ENCODE data around the gene SUPT6H.

SUPT6H gene

GRCh38 chr17:28743243-28744103 lies 81.5 kb downstream of the SUPT6H start, which contains the start of gene TRAF4 (continued):
- TF ChIP-seq MEIS1 (CRISPR knock-in tag; IDR thresholded peaks at IDR 0.05; ENCODE audit: borderline replicate concordance) = 0 out of 2 replicates have a peak, but pooled peaks have one; percentile 43
- TF ChIP-seq ZFP41 (tag by site-specific recombination; IDR thresholded peaks at IDR 0.05; ENCODE audit: borderline replicate concordance) = no peak
- TF ChIP-seq SCRT2 (tag by site-specific recombination; IDR thresholded peaks at IDR 0.05) = peak; percentile 64; the same call in 1 of the 2 replicates
- TF ChIP-seq CTCF (tag by site-specific recombination; IDR thresholded peaks at IDR 0.05) = 0 out of 2 replicates have a peak, but pooled peaks have one; percentile 3
- TF ChIP-seq ZNF560 (tag by site-specific recombination; IDR thresholded peaks at IDR 0.05; ENCODE audit: borderline replicate concordance) = no peak
- peak; percentile 68 for TF ChIP-seq ZNF423 (tag by site-specific recombination; IDR thresholded peaks at IDR 0.05)
- no peak for TF ChIP-seq ZNF704 (tag by site-specific recombination; IDR thresholded peaks at IDR 0.05)
- no peak; the same call in 1 of the 2 replicates for TF ChIP-seq ZNF558 (tag by site-specific recombination; IDR thresholded peaks at IDR 0.05)
- peak; percentile 28; the same call in 1 of the 2 replicates for TF ChIP-seq ZNF121 (tag by site-specific recombination; IDR thresholded peaks at IDR 0.05)
- no peak for TF ChIP-seq ZNF514 (tag by site-specific recombination; IDR thresholded peaks at IDR 0.05)
- TF ChIP-seq ZNF473 (tag by site-specific recombination; IDR thresholded peaks at IDR 0.05) = no peak
- no peak for TF ChIP-seq TRIM28 (IDR thresholded peaks at IDR 0.05; ENCODE audit: borderline replicate concordance, low read length)
- TF ChIP-seq ZNF768 (tag by site-specific recombination; IDR thresholded peaks at IDR 0.05) = no peak
- peak; percentile 93 for TF ChIP-seq IKZF3 (tag by site-specific recombination; IDR thresholded peaks at IDR 0.05)
- TF ChIP-seq, protein P1, sequence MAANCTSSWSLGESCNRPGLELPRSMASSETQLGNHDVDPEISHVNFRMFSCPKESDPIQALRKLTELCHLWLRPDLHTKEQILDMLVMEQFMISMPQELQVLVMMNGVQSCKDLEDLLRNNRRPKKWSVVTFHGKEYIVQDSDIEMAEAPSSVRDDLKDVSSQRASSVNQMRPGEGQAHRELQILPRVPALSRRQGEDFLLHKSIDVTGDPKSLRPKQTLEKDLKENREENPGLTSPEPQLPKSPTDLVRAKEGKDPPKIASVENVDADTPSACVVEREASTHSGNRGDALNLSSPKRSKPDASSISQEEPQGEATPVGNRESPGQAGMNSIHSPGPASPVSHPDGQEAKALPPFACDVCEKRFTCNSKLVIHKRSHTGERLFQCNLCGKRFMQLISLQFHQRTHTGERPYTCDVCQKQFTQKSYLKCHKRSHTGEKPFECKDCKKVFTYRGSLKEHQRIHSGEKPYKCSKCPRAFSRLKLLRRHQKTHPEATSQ (tag by site-specific recombination; IDR thresholded peaks at IDR 0.05) = no peak
- TF ChIP-seq ZNF335 (tag by site-specific recombination; conservative IDR thresholded peaks at IDR 0.05) = peak; percentile 78
- TF ChIP-seq ZNF433 (tag by site-specific recombination; IDR thresholded peaks at IDR 0.05; ENCODE audit: low read depth) = no peak
- TF ChIP-seq ZBTB49 (tag by site-specific recombination; IDR thresholded peaks at IDR 0.05; ENCODE audit: low read depth) = no peak
- TF ChIP-seq ZNF19 (tag by site-specific recombination; IDR thresholded peaks at IDR 0.05; ENCODE audit: low read depth) = no peak
- no peak for TF ChIP-seq ZNF837 (tag by site-specific recombination; IDR thresholded peaks at IDR 0.05)
- no peak for TF ChIP-seq ZNF133 (tag by site-specific recombination; IDR thresholded peaks at IDR 0.05)
- peak; percentile 18; the same call in 1 of the 2 replicates for TF ChIP-seq ZBTB7A (tag by site-specific recombination; IDR thresholded peaks at IDR 0.05; ENCODE audit: low read depth)
- TF ChIP-seq ZNF747 (tag by site-specific recombination; IDR thresholded peaks at IDR 0.05) = no peak
- TF ChIP-seq, protein P2, sequence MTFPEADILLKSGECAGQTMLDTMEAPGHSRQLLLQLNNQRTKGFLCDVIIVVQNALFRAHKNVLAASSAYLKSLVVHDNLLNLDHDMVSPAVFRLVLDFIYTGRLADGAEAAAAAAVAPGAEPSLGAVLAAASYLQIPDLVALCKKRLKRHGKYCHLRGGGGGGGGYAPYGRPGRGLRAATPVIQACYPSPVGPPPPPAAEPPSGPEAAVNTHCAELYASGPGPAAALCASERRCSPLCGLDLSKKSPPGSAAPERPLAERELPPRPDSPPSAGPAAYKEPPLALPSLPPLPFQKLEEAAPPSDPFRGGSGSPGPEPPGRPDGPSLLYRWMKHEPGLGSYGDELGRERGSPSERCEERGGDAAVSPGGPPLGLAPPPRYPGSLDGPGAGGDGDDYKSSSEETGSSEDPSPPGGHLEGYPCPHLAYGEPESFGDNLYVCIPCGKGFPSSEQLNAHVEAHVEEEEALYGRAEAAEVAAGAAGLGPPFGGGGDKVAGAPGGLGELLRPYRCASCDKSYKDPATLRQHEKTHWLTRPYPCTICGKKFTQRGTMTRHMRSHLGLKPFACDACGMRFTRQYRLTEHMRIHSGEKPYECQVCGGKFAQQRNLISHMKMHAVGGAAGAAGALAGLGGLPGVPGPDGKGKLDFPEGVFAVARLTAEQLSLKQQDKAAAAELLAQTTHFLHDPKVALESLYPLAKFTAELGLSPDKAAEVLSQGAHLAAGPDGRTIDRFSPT (tag by site-specific recombination; IDR thresholded peaks at IDR 0.05) = peak; percentile 18; the same call in 1 of the 2 replicates
- peak; percentile 68; the same call in 1 of the 2 replicates for TF ChIP-seq ZNF629 (tag by site-specific recombination; IDR thresholded peaks at IDR 0.05)
- no peak for TF ChIP-seq ZNF571 (tag by site-specific recombination; IDR thresholded peaks at IDR 0.05)
- peak; percentile 49 for TF ChIP-seq ZNF394 (tag by site-specific recombination; IDR thresholded peaks at IDR 0.05; ENCODE audit: borderline replicate concordance)
- no peak for TF ChIP-seq ZNF488 (tag by site-specific recombination; IDR thresholded peaks at IDR 0.05)
- TF ChIP-seq KLF7 (tag by site-specific recombination; IDR thresholded peaks at IDR 0.05; ENCODE audit: borderline replicate concordance) = peak; percentile 81; the same call in 1 of the 2 replicates
- TF ChIP-seq ZNF626 (tag by site-specific recombination; IDR thresholded peaks at IDR 0.05) = no peak
